Ectodermal cell (in vitro differentiated cells): Measurements from ENCODE around the gene SLC30A2.
A peak's percentile ranks its signal among the peaks of the same experiment; 100 is the strongest.

Source experiments
- H3K27ac ChIP-seq: 2 replicates; pipeline ENCODE4 v1.7.0; 2013; ENCODE audit warnings: mild to moderate bottlenecking, low read depth, low read length; ENCODE audit not compliant: insufficient read depth, poor library complexity, severe bottlenecking
- H3K27me3 ChIP-seq: 2 replicates; pipeline ENCODE4 v1.7.0; 2013; ENCODE audit warnings: mild to moderate bottlenecking, low read length; ENCODE audit not compliant: insufficient read depth, control insufficient read depth, poor library complexity, severe bottlenecking
- H3K36me3 ChIP-seq: one replicate; pipeline ENCODE4 v1.7.0; 2013; ENCODE audit warnings: low read length; ENCODE audit not compliant: control insufficient read depth, insufficient read depth
- H3K4me1 ChIP-seq: one replicate; pipeline ENCODE4 v1.7.0; 2013; ENCODE audit warnings: low read length; ENCODE audit not compliant: control insufficient read depth, insufficient read depth
- H3K4me3 ChIP-seq: 2 replicates; pipeline ENCODE4 v1.7.0; 2013; ENCODE audit warnings: low read depth, low read length, control low read depth; ENCODE audit not compliant: insufficient read depth
- H3K9me3 ChIP-seq: 2 replicates; pipeline ENCODE4 v1.7.0; 2013; ENCODE audit warnings: mild to moderate bottlenecking, low read length, moderate library complexity; ENCODE audit not compliant: control insufficient read depth
- WGBS, 2 experiments: methylation state at CpG; one replicate each; pipeline ENCODE4 v1.1.7; 2013; ENCODE audit warnings: missing lambda C conversion rate in 2 of 2; 5-methylcytosine and 5-hydroxymethylcytosine counted together

Gene SLC30A2

DNA sequence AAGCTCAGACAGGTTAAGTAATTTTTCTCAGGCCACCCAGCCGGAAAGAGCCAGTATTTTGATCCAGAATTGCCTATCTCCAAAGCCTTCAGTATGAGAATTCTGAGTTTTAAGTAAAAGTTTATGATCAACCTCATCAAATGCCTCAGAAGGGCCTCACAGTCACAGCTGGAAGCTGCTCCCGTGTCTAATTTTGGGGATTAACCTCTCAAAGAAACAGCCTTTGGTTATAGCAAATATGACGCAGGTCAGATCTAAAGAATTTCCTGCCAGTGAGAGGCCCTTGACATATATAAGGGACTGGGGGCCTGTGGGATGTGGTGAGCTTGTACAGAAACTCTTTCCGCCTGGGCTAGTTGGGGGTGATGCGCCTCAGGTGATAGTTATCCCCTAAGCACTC is 22.1 kb downstream of the SLC30A2 start:
- Histone ChIP-seq H3K27ac (no peak overlapping the region), H3K36me3 (no peaks in the 10 kb centered on the region), H3K27me3 (no peaks in the 10 kb centered on the region), H3K9me3 (no peaks in the 10 kb centered on the region), H3K4me3 (no peak overlapping the region), H3K4me1 (peaks cover 14% of the 10 kb centered on the region)
- WGBS, 2 experiments = 94% methylated on average over 5 of the region's 5 CpGs

- 89 to 92% methylated on average over 13 of the region's 13 CpGs for WGBS, 2 experiments
- Histone ChIP-seq H3K4me3 (no peak overlapping the region), H3K27ac (no peak overlapping the region), H3K36me3 (no peaks in the 10 kb centered on the region), H3K4me1 (peaks cover 19% of the 10 kb centered on the region), H3K27me3 (no peaks in the 10 kb centered on the region), H3K9me3 (no peaks in the 10 kb centered on the region)
Measured at GRCh38 chr1:26023009-26023408, 22.9 kb downstream of the SLC30A2 start.

GRCh38 chr1:26022404-26022779 is 23.5 kb downstream of the SLC30A2 start:
- H3K9me3 ChIP-seq = no peaks in the 10 kb centered on the region
- no peak overlapping the region for H3K4me3 ChIP-seq
- H3K27ac ChIP-seq = no peak overlapping the region
- H3K4me1 ChIP-seq = peaks cover 22% of the 10 kb centered on the region
- 86 to 87% methylated on average over 8 of the region's 8 CpGs for WGBS, 2 experiments
- H3K36me3 ChIP-seq = no peaks in the 10 kb centered on the region
- no peaks in the 10 kb centered on the region for H3K27me3 ChIP-seq

GRCh38 chr1:26021647-26022403 is 24.1 kb downstream of the SLC30A2 start, which contains the start of gene EXTL1:
TSS of gene EXTL1 (plus strand) at chr1:26021775. CDS start at chr1:26022647, 872 bp downstream.
- peak within 1 kb of the TSS; percentile 33 for H3K4me3 ChIP-seq
- peaks cover 26% of the 10 kb centered on the region for H3K4me1 ChIP-seq
- H3K27ac ChIP-seq = no peak within 1 kb of the TSS

GRCh38 chr1:26020941-26021646 is 24.8 kb downstream of the SLC30A2 start:
- Histone ChIP-seq H3K4me3 (no peak overlapping the region), H3K27me3 (no peaks in the 10 kb centered on the region), H3K36me3 (no peaks in the 10 kb centered on the region), H3K27ac (no peak overlapping the region), H3K9me3 (no peaks in the 10 kb centered on the region), H3K4me1 (peaks cover 32% of the 10 kb centered on the region)
- 78% methylated on average over 6 of the region's 6 CpGs for WGBS, 2 experiments

More at GRCh38 chr1:26021647-26022403, 24.1 kb downstream of the SLC30A2 start, which contains the start of gene EXTL1:
- Histone ChIP-seq H3K36me3 (no peaks in the 10 kb centered on the region), H3K9me3 (no peaks in the 10 kb centered on the region), H3K27me3 (no peaks in the 10 kb centered on the region)
- WGBS, 2 experiments = 37 to 38% methylated on average over 15 of the region's 15 CpGs

DNA sequence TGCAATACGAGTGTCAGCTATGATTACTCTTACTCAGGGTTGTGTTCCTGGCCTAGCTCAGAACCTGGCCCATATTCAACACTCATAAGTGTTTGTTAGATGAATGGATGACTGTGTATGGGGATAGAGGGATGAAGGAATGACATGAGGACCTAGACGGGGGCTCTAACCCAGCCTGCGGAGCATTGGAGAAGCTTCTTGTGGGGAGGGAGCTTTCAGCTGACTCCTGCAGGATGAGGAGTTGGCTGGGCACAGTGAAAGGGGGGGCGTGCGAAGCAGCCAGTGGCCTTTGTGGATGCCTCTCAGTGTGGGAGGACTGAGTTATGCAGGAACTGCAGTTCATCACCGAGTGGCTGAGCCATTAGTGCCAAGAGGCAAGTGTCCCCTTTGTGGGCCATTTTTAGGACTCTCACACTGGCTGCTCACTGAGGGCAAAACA is 25.6 kb downstream of the SLC30A2 start:
- Histone ChIP-seq H3K9me3 (no peaks in the 10 kb centered on the region), H3K4me1 (peaks cover 32% of the 10 kb centered on the region), H3K36me3 (no peaks in the 10 kb centered on the region), H3K27ac (no peak overlapping the region), H3K4me3 (no peak overlapping the region), H3K27me3 (no peaks in the 10 kb centered on the region)
- WGBS, 2 experiments = 74 to 80% methylated on average over 6 of the region's 6 CpGs

DNA sequence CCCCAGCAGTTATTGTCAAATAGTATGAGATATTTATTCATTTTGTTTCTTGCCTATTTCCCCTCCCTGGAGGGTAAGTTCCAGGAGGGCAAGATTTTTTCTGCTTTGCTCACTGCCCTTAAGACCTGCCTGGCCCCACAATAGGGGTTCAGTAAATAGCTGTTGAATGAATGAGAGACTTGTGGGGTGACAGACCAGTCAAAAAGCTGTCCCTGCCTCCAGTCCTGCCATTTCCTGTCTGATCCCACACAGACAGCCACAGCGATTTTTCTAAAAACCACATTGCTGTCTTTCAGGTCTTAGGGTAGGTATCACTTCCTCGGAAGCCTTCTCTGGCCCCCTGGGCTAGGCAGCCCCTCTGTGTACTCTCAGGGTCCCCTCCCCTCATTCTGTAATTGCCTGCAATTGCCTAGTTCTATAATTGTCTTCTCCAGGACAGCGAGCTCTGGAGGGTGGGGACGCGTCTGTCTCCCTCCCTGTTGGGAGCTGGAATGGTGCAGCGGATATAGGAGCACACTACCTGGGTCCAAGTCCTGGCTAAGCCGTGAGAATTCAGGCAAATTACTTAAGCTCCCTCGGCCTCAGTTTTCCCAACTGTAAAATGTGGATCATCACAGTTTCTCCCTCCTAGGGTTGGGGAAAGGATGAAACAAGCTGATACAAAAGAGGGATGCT is 26.1 kb downstream of the SLC30A2 start:
- peaks cover 32% of the 10 kb centered on the region for H3K4me1 ChIP-seq
- no peaks in the 10 kb centered on the region for H3K9me3 ChIP-seq
- H3K27me3 ChIP-seq = no peaks in the 10 kb centered on the region
- WGBS, 2 experiments = 84 to 88% methylated on average over 8 of the region's 8 CpGs
- H3K36me3 ChIP-seq = no peaks in the 10 kb centered on the region
- no peak overlapping the region for H3K27ac ChIP-seq
- H3K4me3 ChIP-seq = no peak overlapping the region

- H3K27me3 ChIP-seq = no peaks in the 10 kb centered on the region
- H3K4me3 ChIP-seq = no peak overlapping the region
- peaks cover 24% of the 10 kb centered on the region for H3K4me1 ChIP-seq
- no peak overlapping the region for H3K27ac ChIP-seq
- no peaks in the 10 kb centered on the region for H3K9me3 ChIP-seq
- WGBS, 2 experiments = 66 to 84% methylated on average over 5 to 6 of the region's 6 CpGs
- H3K36me3 ChIP-seq = no peaks in the 10 kb centered on the region
Measured at GRCh38 chr1:26017606-26018005, 28.3 kb downstream of the SLC30A2 start.

DNA sequence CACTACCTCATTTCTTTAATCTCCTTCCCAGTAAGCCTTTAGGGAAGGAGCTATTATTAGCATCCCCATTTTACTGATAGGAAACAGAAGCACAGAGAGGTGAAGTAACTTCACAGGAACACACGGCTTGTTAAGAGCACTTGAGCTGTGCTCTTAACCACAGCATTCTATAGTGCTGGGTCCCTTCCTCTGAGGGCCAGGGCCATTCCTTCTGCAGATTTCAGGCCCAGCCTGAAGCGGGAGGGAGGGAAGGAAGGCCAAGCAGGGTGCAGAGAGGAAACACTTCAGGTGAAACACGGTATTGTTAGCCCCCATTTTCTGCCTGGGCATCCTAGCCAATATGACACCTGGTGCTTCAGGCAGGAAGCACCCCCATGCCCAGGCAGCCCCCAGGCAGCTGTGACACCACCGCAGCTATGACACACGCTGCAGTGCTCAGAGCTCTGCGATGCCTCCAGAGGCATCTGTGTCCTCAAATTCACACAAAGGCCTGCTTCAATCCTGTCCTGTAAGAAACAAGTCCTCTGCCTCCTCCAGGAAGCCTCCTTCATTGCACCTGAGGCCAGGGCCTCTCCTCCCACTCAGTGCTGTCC is 28.9 kb downstream of the SLC30A2 start:
- WGBS, 2 experiments = 85 to 86% methylated on average over 6 of the region's 6 CpGs
- H3K4me1 ChIP-seq = peaks cover 23% of the 10 kb centered on the region
- no peaks in the 10 kb centered on the region for H3K9me3 ChIP-seq
- H3K27me3 ChIP-seq = no peaks in the 10 kb centered on the region
- no peak overlapping the region for H3K27ac ChIP-seq
- no peaks in the 10 kb centered on the region for H3K36me3 ChIP-seq
- H3K4me3 ChIP-seq = no peak overlapping the region
